CD4-positive, alpha-beta T cell treated with Interleukin-17A for 1 hour (primary cell): Measurements from ENCODE around the gene TMEM41B.
"Not testable (repeated sequence)": the region's sequence is repeated elsewhere in the genome, so short reads cannot be mapped to it uniquely, and the experiment has no call there.

ENCODE experiments used
- DNase-seq: peaks from one replicate; pipeline ENCODE4 v3.0.0-alpha.2; 2020

TMEM41B gene

GRCh38 chr11:9314291-9315077 lies at the start of gene TMEM41B:
Gene TMEM41B, minus strand, starts transcription at chr11:9314593. Its CDS starts 152 bp downstream, at chr11:9314441.
- DNase-seq, result peak; percentile 98

GRCh38 chr11:9362393-9362863 lies 48.0 kb upstream of the TMEM41B start:
- DNase-seq, result no peak

DNA sequence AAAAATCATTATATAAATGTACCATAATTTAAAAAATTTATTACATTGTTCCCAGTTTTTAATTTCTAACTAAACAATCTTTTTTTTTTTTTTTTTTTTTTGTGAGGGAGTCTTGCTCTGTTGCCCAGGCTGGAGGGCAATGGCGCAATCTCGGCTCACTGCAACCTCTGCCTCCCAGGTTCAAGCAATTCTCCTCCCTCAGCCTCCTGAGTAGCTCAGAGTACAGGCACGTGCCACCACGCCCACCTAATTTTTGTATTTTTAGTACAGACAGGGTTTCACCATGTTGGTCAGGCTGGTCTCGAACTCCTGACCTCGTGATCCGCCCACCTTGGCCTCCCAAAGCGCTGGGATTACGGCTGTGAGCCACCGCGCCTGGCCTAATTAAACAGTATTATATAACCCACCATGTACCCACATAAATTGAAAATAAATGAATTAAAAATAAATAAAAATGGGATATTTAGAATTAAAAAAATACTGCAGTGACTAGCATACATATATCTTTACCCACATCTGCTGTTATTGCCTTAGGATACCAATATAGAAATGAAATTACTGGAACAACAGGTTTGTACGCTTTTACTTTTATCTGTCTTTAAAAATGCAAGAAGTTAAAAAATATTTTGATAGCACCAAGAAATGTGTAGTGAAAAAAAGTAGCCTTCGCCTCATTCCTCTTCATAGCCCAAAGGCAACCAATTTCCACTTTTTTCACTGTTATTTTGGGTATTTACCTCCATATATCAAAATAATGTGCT lies 46.6 kb upstream of the TMEM41B start:
- DNase-seq, result not testable (repeated sequence)

GRCh38 chr11:9357041-9357440 lies 42.6 kb upstream of the TMEM41B start:
- no peak for DNase-seq

GRCh38 chr11:9351321-9351881 lies 37.0 kb upstream of the TMEM41B start:
- no peak for DNase-seq

DNA sequence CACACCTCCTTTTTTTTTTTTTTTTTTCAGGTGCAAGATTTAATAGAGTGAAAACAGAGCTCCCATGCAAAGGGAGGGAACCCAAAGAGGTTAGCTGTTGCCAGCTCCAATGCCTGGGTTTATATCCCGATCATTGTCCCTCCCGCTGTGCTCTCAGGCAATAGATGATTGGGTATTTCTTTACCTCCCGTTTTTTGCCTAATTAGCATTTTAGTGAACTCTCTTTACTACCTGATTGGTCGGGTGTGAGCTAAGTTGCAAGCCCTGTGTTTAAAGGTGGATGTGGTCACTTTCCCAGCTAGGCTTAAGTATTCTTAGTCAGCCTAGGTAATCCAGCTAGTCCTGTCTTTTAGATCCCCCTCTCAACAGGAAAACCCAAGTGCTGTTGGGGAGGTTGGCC lies 33.4 kb upstream of the TMEM41B start:
- DNase-seq, result not testable (repeated sequence)

DNA sequence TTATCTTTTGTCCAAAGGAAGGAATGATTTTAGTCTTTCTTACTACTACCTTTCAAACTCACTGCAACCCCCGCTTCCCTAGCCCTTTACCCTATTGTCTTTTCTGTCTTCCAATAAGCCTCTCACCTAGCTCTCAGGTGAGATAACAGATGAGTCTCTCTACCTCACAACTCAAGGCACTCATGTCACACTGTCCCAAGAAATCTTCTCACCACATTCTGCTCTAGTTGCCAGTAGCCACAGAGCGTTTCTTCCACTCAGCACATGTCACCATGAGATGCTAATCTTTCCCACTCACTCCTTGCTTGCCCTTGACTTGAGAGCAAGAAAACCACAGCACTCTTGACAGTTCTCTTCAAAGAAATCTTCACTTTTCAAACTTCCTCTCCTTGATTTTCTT lies 32.7 kb upstream of the TMEM41B start:
- DNase-seq, result peak; percentile 13

DNA sequence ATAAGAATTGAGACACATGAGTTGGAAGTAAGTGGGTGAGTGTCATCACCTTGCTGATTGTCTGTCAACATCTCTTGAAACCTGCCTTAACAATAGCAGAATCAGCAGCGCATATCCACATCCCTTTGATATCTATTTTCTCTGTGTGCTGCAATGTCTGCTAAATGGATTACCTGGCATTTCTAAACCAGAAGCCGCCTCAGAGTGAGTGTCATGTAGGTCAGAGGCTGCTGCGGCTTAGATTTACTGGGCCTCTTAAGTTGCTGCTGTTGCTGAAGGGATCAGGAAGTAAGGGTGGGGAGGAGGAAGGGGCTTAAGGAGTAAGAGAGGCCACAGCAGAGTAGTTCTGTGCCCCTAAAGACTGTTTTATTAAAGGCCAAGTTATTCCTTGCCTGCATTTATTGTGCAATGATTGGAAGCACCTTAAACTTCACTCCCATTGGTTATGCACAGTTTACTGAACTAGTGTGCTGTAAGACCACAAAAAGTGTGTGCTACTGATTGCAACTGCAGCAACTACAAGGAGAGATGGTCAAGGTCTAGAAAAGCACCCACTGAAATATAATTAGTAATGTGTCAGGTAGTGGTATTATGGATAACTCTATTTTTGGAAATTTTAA lies 29.8 kb upstream of the TMEM41B start:
- no peak for DNase-seq

- DNase-seq, result no peak
Observed at GRCh38 chr11:9341638-9342178, 27.3 kb upstream of the TMEM41B start.

- no peak for DNase-seq
Observed at GRCh38 chr11:9332655-9333054, 18.3 kb upstream of the TMEM41B start.

GRCh38 chr11:9330387-9331384 lies 16.3 kb upstream of the TMEM41B start:
- DNase-seq, result no peak

DNA sequence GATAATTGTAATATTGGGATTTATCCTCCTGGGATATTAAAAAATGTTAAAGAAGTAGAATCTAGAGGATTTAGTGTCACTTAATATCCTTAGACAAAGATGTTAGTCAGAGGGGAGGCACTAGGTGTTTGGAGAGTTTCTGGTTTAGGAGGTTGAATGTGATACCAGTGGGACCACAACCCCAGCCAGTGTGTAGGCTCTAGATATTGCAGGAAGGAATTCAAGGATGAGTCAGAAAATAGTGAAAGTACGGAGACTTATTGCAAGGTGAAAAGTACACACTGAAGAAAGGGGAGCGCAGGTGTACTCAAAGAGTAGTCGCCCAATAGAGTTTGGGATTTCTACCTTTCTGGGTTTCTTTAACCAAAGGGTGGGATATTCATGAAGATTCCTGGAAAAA lies 5.7 kb upstream of the TMEM41B start:
- DNase-seq, result no peak

DNA sequence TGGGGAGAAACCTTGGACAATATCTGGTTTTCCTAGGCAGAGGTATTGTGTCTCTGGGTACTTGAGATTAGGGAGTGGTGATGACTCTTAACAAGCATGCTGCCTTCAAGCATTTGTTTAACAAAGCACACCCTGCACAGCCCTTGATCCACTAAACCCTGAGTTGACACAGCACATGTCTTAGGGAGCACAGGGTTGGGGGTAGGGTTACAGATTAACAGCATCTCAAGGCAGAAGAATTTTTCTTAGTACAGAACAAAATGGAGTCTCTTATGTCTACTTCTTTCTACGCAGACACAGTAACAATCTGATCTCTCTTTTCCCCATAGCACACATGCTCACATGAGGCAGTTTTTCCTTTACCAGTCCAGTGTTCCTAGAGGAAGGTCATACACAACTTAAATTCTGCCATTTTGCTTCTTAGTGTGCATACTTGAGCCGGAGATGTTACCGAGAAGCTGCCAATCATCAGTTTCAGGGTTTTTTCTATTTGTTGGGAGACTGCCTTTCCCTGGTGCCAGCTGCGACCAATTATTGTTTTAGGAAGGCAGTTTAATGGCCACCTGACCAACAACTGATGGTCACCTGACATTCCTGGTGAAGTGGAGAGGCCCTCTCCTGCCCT lies 5.1 kb upstream of the TMEM41B start:
- DNase-seq, result not testable (repeated sequence)

DNA sequence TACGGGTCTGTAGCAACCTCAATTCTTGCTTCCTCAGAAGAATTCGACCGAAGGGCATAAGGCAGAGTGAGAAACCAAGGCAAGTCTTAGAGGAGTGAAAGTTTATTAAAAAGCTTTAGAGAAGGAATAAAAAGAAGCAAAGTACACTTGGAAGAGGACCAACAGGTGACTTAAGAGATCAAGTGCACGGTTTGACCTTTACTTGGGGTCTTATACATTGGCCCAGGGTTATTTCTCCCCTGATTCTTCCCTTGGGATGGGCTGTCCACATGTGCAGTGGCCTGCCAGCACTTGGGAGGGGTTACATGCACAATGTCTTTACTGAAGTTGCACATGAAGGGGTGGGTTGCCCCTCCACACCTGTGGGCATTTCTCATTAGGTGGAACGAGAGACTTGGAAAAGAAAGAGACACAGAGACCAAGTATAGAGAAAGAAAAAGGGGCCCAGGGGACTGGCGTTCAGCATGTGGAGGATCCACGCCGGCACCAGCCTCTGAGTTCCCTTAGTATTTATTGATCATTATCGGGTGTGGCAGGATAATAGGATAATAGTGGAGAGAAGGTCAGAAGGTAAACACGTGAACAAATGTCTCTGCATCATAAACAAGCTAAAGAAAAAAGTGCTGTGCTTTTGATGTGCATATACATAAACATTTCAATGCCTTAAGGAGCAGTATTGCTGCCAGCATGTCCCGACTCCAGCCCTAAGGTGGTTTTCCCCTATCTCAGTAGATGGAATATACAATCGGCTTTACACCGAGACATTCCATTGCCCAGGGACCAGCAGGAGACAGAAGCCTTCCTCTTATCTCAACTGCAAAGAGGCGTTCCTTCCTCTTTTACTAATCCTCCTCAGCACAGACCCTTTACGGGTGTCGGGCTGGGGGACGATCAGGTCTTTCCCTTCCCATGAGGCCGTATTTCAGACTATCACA lies 4.3 kb upstream of the TMEM41B start:
- DNase-seq, result not testable (repeated sequence)

GRCh38 chr11:9316334-9316733 lies 1.9 kb upstream of the TMEM41B start:
- no peak for DNase-seq

GRCh38 chr11:9315078-9315688 lies 790 bp upstream of the TMEM41B start:
- no peak for DNase-seq

DNA sequence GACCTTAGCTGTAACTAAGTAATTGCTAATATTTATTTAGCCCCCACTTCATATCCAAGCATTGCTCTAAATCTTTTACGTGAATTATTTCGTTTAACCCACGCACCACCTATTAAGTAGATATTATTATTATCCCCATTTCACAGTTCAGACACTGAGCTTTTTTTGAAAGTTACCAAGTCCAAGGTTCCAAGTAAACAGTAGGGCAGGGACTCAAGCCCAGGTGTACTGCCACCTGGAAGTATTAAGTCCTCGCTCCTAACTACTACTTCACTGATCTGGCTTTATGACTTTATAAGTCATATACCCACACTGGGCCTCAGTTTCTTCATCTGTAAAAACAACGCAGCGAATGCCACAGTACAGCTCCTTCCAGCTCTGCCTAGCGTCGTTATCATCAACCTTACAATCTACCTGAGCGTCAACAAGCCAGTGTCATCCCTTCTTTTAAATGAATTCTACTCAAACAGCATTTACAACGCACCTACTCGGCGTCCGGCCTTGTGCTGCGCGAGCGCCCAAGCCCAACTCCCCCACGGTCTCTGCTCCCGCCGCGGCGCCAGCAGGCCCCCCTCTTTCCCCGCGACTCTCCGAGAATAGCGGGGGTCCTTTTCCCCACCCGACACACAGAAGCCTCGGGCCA lies 624 bp downstream of the TMEM41B start:
- DNase-seq, result peak; percentile 28

DNA sequence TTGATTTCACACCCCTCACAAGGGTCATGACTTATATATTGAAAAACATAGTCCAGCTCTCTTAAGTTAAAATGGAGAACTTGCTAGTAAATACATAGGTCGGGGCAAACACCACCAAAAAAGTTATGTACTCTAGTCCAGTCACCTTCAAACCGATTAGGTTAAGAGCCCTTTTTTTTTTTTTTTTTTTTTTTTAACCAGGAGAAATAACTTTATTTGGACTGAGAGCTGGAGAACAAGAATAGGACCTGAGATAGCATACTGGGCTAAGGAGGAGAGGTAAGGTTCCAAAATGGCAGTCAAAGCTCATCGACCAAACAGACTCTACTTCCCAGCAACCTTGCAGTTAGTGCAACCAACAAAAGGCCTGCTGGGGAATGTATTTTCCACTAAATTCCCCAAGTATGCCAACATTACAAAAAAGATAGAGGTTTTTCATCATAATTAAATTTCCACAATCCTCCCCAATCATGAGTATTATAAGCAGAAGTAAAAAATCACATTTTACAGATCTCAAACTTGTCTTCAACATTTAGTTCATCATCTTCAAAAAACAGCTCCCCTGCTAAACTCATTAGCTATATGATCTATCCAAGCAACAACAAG lies 3.8 kb downstream of the TMEM41B start:
- no peak for DNase-seq

DNA sequence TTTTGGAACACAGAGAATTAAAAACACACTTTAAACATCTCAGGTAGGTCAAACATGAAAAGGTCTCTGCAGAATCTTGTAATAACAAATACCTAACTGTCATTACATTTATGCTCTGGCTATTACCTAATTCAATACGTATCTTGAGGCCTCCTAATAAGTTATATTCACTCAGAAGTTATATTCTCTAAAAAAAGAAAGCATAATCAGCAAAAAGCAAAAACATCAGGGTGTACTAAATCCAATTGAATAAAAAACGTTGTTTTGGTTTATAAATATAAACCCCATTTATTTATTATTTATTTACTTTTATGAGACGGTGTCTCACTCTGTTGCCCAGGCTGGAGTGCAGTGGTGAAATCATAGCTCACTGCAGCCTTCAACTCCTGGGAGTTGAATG lies 10.2 kb downstream of the TMEM41B start:
- DNase-seq, result no peak
